Endothelial cell (in vitro differentiated cells): ENCODE data around the gene CCDC160. TPM values are rescaled to one million over a fixed set of nuclear protein-coding genes. Genes with fewer than 3 reads are reported as not detected.
"Not testable (repeated sequence)": the region's sequence is repeated elsewhere in the genome, so short reads cannot be mapped to it uniquely, and the experiment has no call there.

ENCODE experiments used
- DNase-seq: peaks from one replicate; pipeline ENCODE4 v3.0.0; 2021; ENCODE audit warnings: low spot score
- H3K27ac Mint-ChIP-seq: one replicate; pipeline ENCODE4 v1.8.0; 2021; ENCODE audit warnings: mixed read lengths, inconsistent platforms; ENCODE audit not compliant: unreplicated experiment
- H3K27me3 Mint-ChIP-seq: one replicate; pipeline ENCODE4 v1.8.0; 2021; ENCODE audit warnings: mild to moderate bottlenecking, moderate library complexity, mixed read lengths, inconsistent platforms; ENCODE audit not compliant: unreplicated experiment
- H3K36me3 Mint-ChIP-seq: one replicate; pipeline ENCODE4 v1.8.0; 2021; ENCODE audit warnings: mild to moderate bottlenecking, low read depth, mixed read lengths, inconsistent platforms; ENCODE audit not compliant: unreplicated experiment
- H3K4me1 Mint-ChIP-seq: one replicate; pipeline ENCODE4 v1.8.0; 2021; ENCODE audit warnings: mild to moderate bottlenecking, mixed read lengths, inconsistent platforms; ENCODE audit not compliant: unreplicated experiment
- H3K4me3 Mint-ChIP-seq: one replicate; pipeline ENCODE4 v1.8.0; 2021; ENCODE audit warnings: mild to moderate bottlenecking, mixed read lengths, inconsistent platforms; ENCODE audit not compliant: unreplicated experiment
- H3K9me3 Mint-ChIP-seq: one replicate; pipeline ENCODE4 v1.8.0; 2021; ENCODE audit warnings: mixed read lengths, inconsistent platforms; ENCODE audit not compliant: unreplicated experiment
- CTCF ChIP-seq: fragments of 200-600 bp; sonication (generic); IDR thresholded peaks from one replicate; pipeline ENCODE4 v1.5.0; 2021; ENCODE audit warnings: antibody characterized with exemption; ENCODE audit not compliant: unreplicated experiment
- total RNA-seq: library from RNA; stranded (reverse); fragmentation: NEBNext Ultra II Directional; extraction: Animal tissue kit (Norgen Biotek cat#: 25700); gene quantifications from one replicate; pipeline ENCODE4 v1.2.1, GENCODE V29; 2021; ENCODE audit not compliant: unreplicated experiment

The CCDC160 gene
- total RNA-seq, 1 donor from 2014 or later = 2.2 TPM

- no peaks in the 10 kb centered on the region for H3K9me3 Mint-ChIP-seq
- H3K27ac Mint-ChIP-seq = no peak overlapping the region
Measured at GRCh38 chrX:134210465-134210864, 26.5 kb upstream of the CCDC160 start.

GRCh38 chrX:134235236-134235635 is 1.7 kb upstream of the CCDC160 start:
- no peak for DNase-seq
- Mint-ChIP-seq H3K27me3 (peaks cover 2% of the 10 kb centered on the region), H3K4me3 (no peak overlapping the region), H3K9me3 (no peaks in the 10 kb centered on the region), H3K27ac (no peak overlapping the region), H3K36me3 (no peaks in the 10 kb centered on the region), H3K4me1 (peaks cover 18% of the 10 kb centered on the region)
- TF ChIP-seq CTCF = no peak

More at GRCh38 chrX:134210465-134210864, 26.5 kb upstream of the CCDC160 start:
- no peak overlapping the region for H3K4me3 Mint-ChIP-seq
- no peak for DNase-seq
- TF ChIP-seq CTCF = no peak
- no peaks in the 10 kb centered on the region for H3K4me1 Mint-ChIP-seq
- H3K27me3 Mint-ChIP-seq = no peaks in the 10 kb centered on the region
- no peaks in the 10 kb centered on the region for H3K36me3 Mint-ChIP-seq

GRCh38 chrX:134238144-134238543 is 1.2 kb downstream of the CCDC160 start:
- Mint-ChIP-seq H3K4me1 (peaks cover 24% of the 10 kb centered on the region), H3K4me3 (peak overlapping the region; percentile 51)
- DNase-seq, H3K36me3 Mint-ChIP-seq, H3K27ac Mint-ChIP-seq, H3K27me3 Mint-ChIP-seq, H3K9me3 Mint-ChIP-seq: not testable (repeated sequence)

GRCh38 chrX:134239016-134239415 is 2.0 kb downstream of the CCDC160 start:
- Mint-ChIP-seq H3K4me3 (no peak overlapping the region), H3K36me3 (no peaks in the 10 kb centered on the region), H3K9me3 (no peaks in the 10 kb centered on the region), H3K27me3 (peaks cover 1% of the 10 kb centered on the region), H3K27ac (peak overlapping the region; percentile 10), H3K4me1 (peaks cover 24% of the 10 kb centered on the region)
- DNase-seq = no peak
- TF ChIP-seq CTCF = no peak

- Mint-ChIP-seq H3K27ac (peak overlapping the region; percentile 81), H3K4me3 (no peak overlapping the region), H3K9me3 (no peaks in the 10 kb centered on the region)
Measured at GRCh38 chrX:134240209-134240608, 3.2 kb downstream of the CCDC160 start.

More at GRCh38 chrX:134240209-134240608, 3.2 kb downstream of the CCDC160 start:
- Mint-ChIP-seq H3K4me1 (peaks cover 24% of the 10 kb centered on the region), H3K36me3 (no peaks in the 10 kb centered on the region), H3K27me3 (peaks cover 1% of the 10 kb centered on the region)
- no peak for DNase-seq
- no peak for TF ChIP-seq CTCF
